Embryonic facial prominence (tissue), 1 donor: ENCODE measurements around the gene PRSS21.

Source experiments
- DNase-seq: peaks from one replicate; pipeline ENCODE4 v3.0.0-alpha.2; 2016; ENCODE audit errors: extremely low spot score

PRSS21 gene

DNA sequence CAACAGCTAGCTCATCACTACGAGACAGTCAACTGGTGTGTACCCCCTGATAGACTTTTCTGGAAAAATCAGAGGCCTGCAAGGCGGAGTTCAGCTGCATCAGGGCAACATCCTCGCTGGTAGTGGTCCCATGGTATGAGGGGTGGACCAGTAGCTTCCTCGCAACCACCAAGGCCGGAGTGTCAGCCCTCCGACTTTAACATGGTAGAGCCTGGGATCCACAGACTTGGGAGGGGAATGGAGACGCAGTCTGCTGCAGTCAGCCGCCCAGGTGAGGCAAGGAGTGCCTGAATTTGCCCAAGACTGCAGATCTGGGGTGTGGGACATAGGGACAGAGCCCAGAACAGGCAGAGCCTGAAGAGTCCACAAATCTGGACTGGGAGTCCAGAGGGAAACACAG is 26.5 kb downstream of the PRSS21 start:
- DNase-seq, result no peak

DNA sequence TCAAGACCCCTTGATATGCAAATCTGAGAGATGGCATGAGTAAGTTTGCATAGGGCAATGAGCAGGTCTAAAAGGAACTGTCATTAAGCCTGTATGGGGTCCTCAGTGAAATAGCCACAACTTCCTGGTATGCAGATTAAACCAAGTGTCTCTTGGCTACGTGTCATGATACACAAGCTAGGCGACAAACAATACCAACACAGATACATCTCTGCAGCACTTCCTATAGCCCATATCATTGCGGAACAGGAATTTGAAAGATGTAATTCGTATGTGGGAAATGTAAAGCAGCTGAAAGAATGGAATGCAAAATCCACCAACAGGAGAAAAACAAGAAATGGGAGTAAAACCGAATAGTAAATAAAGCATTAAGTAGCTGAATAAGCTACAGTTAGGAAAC is 28.1 kb downstream of the PRSS21 start:
- no peak for DNase-seq

DNA sequence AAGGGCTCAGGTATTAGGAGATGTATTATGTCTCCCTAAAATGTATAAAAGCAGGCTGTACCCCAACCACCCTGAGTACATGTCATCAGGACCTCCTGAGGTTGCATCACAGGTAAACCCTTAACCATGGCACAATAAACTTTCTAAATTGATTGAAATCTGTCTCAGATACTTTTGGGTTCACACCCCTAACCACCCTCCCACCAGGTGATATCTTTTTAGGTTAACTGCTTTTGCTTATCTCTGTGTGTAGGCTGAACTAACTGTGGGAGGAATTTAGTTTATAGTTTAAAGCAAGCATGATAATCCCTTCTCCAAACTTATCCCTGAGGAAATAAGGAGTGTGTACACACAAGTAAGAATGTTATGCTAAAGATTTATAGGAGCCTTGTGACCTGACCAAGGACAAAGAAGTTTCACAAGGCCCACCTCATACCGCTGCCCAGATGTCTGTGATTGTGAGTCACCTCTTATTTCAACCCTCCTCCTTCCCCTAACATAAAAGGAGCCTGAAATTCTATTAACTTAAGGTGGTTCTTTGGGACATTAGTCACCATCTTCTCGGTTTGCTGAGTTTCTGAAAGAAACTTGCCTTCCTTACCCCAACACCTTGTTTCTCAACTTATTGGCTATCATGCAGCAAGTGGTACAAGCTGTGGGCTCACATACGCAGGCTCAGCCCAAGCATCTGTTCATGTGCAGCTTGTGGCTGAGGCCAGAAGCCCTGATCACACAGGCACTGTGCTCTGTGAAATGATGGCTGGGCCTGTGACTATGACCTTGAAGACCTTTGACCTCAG is 29.7 kb downstream of the PRSS21 start:
- no peak for DNase-seq

DNA sequence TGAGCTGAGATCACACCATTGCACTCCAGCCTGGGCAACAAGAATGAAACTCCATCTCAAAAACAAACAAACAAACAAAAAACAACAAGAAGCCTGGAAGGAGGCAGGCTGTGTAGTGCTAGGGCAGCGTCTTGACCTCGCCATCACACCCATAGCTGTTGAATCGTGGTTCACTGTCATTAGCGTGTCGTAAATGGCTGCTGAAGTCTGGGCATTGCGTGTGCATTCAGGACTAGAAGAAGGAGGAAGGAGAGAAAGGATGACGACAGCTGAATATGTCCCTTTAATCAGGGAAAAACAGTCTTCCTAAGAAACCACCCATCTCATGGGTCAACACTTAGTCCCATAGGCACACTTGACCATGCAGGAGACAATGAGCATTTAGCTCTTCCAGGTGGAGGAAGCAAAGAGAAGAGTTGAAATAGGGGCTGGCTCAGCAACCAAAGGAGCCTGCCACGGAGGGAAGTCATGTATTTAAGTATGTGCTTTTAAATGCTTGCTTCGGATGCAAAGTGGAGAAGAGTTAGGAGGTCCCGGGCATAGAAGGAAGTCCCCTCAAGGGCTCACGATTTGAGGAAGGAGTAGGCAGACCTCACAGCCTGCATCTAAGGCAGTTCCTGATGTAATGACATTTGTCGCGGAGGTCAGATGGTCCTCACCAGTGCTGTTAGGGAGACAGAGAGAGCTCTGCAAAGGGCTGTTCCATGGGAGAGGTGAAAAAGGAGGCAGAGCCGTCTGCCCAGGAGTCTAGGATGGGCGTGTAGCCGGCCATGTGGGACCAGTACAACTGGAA is 32.1 kb downstream of the PRSS21 start:
- DNase-seq, result no peak

DNA sequence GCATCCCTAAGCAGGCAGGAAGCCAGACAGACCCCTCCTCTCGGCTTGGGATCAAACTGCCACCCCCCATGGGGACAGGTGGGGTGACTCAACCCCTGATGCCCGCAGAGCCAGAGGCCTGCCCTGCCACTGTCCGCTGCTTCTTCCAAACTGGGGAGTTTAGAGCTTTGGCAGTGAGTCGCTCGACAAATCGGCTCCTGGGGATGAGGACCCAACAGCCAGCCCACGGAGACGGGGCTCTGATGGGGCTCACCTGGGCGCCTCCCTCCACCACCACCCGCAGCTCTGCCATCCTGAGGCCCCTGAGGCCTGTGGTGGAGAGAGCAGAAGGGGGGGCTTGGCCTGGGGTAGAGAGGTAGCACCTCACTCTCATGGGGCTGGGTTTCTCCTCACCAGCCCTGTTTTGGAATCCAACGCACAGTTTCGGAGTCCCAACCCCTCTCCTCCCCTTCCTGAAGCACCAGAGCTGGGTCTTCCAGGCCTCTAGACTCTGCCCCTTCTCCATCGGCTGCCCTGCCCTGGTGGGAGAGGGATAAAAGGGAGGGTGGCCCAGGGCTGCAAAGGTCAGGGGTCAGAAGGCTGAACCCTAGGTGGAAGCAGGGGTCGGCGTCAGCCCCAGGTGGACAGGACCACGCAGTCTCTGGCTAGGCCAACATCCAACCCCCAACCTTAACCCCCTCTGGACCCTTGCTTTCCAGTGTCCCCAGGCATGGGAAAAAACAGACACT is 35.1 kb downstream of the PRSS21 start:
- no peak for DNase-seq

DNA sequence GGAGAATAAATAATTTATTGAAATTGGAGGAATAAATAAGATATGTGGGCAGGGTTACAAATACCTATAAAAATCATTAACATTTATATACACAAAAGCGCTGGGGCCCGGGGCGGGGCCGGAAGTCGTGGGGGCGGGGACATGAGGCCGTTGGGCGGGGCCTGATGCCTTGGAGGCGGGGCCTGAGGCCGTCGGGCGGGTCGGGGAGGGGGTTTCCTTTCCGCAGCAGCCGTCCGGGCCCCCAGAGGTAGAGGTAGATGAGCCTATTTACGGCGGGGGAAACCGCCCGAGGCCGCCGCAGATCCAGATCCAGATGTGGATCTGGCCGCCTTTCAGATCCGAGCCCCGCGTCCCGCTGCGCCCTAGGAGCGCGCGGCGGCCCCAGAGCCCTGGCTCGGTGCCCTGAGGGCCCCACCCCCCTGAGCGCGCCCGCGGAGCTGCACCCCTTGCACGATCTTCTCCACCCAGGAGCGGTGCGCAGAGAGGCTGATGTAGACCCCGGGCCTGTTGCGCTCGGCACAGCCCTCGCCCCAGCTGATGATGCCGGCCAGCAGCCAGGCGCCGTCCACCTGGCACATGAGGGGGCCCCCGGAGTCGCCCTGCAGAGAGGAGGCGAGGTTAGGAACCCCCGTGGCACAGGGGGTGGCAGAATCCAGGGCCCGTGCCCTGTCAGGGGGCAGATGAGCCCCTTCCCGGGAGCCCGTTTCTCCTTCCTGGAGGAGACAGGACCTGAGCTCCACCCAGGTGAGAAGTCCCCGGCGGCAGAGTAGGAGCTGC is 35.9 kb downstream of the PRSS21 start:
- DNase-seq, result no peak

DNA sequence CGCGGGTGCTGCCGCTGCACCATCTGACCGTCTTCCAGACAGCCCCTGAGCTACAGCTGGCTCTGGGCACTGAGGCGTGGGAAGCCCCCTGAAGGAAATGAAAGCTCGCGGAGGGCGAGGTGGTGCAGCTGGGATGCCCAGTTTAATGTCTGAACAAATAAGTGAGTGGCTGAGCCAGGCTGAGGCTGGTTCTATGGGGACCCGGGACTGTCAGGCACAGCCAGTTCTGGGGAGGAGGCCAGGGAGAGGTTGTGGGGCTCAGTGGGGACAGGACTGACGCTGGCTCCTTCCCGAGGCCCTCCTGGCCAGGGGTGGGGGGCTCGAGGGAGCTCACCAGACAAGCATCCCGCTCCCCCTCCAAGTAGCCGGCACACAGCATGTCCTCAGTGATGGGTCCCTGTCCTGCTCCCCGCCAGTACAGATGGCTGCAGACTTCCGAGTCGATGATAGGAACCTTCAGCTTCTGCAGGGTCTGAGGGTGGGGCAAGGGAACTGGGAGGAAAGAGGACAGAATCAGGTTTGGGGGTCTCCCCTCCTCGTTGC is 36.6 kb downstream of the PRSS21 start:
- no peak for DNase-seq

DNA sequence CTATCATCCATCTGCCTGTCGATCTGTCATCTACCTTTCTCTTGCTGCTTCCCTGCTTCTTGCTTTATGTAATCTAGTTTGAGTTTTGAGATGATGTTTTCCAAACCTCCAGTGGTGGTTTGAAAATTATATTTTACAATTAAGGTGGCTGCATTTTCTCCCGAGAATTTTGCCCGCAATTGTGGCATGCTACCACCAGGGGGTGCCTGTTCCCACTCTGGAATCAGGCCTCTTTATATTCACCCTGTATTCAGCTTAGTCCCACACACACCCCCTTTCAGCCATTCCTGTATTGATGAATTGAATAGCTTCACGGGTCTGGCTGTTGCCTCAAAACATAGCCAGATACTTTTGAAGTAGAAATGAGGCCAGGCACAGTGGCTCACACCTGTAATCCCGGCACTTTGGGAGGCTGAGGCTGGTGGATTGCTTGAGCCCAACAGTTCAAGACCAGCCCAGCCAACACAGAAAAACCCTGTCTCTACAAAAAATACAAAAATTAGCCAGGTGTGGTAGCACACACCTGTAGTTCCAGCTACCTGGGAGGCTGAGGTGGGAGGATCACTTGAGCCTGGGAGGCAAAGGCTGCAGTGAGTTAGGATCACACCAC is 37.8 kb downstream of the PRSS21 start:
- DNase-seq, result no peak

DNA sequence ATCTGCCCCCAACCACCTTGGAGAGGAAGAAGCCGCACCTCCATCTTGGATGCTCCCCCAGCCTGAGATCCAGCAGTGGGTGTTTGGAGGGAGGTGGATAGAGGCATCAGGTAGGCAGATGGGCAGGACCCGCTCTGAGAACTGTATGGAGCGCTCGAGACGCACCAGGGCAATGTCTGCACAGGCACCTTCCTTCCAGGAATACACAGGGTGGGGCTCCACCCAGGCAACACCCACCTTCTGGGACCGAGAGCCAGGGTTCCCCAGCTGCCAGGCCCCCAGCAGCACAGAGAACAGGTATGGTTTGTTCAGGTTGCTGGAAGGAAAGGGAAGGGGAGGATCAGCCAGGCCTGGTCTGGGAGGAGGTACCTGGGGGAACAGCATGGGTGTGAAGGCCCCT is 38.5 kb downstream of the PRSS21 start:
- no peak for DNase-seq

DNA sequence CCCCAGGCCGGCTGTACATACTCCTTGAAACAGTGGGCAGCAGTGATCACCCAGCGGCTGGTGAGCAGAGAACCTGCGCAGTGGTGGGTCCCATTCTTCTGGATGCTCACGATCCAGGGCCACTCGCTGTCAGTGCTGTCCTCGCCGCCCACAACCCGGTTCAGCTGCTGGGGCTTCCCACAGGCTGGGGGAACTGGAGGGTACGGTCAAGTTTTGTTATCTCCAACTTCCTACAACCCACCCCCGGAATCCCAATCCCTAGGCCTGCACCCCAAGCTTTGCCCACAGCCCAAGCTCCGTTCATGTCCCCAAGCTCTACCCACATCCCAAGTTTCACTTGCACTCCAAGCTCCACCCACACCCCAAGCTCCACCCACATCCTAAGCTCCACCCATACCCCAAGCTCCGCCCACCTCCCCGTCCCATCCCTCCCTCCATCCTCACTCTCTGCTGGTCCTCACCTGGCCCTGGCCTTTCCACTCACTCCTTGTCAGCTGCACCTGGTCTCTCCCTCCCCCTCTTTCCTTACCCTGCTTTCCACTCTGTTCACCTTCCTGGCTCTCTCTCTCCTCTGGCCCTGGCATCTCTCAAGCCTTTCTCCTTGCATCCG is 39.1 kb downstream of the PRSS21 start:
- no peak for DNase-seq

DNA sequence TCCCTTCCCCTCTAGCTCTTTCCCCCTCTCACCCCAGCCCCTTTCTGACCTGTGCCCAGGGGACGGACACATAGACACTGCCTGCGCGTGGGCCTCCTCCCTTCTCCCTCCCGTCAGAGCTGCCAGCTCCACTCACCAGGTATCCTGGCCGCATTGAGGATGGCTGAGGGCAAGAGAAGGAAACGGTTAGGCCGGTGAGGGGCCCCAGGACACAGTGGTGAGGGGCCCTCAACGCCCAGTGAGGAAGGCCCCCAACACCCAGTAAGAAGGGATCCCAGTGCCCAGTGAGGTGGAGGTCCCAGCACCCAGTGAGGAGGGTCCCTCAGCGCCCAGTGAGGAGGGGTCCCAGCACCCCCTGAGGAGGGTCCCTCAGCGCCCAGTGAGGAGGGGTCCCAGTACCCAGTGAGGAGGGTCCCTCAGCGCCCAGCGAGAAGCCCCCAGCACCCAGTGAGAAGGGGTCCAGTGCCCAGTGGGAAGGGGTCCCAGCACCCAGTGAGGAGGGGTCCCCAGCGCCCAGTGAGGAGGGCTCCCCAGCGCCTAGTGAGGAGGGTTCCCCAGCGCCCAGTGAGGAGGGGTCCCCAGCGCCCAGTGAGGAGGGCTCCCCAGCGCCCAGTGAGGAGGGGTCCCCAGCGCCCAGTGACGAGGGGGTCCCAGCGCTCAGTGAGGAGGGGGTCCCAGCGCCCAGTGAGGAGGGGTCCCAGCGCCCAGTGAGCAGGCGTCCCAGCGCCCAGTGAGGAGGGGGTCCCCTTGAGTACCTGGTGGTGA is 39.8 kb downstream of the PRSS21 start:
- DNase-seq, result no peak

DNA sequence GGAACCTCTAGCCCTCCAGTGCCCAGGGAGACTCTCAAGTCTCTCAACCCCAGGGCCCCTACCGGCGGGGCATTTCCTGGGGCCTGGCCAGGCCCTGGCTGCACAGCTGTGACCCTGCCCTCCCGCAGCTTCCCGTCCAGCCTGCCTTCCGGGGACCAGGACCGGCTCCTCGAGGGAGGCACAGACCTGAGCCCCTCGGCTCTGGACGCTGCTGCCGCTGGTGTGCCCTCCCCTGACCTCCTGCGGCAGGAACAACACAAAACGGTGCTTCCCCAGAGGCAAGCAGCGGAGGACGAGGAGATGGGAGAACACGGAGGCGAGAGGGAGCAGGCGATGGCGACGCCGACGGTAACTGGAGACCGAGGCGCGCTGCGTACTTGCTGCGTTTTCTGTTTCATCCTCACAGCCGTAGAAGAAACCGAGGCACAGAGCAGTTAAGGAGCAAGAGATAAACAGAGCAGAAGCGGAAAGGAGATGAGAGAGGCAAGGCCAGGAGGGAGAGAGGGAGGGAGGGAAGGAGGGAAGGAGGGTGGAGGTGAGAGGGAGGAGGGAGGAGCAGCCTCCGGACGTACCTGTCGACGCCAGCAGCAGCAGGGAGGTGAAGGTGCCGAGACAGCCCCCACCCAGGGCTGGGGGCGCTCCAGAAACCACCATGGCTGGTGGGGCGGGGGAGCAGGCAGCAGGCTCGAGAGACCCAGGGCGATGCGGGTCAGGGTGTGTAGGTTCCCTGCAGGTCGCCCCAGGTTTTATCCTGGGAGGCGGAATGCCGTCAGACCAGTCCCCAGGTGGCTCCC is 40.6 kb downstream of the PRSS21 start, which contains the start of gene PRSS22:
TSS of gene PRSS22 (minus strand) at position 720 of the 794 bp plus-strand sequence. CDS start at position 654, 66 bp downstream.
- no peak for DNase-seq

DNA sequence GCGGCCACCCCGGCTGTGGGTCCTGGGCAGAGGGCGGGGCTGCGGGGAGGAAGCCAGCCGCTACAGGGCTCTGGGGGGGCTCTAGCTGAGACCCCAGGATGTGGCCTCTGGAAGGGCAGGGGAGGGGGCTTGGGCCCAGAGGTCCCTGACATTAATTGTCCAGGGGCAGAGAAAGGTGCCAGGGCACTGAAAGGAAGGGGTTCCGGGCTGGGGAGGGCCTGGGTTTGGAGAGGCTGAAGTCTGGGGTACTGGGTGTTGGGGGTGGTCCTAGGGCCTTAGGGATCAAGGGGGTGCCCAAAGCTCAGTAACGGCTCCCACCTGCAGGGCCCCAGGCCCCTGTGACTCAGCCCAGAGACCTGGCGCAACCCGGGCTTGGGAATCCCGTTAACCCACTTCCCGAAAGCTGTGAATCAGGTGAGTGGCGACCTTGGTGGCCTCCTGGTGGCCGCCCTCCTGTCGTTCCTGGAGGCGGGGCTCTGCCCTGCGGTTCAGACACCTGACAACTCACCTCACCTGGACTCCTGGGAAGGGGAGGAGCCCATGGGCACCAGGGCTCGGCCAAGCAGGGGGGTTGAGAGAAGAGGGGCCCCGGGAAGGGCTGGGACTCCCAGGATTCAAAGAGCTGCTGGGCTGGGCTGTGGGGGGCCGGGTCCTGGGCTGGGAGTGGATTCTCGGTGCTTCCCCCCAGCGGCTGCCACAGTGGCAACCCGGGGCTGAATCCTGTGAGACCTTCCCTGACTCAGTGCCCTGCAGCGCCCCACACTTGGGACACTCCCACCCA is 41.4 kb downstream of the PRSS21 start:
- no peak for DNase-seq

DNA sequence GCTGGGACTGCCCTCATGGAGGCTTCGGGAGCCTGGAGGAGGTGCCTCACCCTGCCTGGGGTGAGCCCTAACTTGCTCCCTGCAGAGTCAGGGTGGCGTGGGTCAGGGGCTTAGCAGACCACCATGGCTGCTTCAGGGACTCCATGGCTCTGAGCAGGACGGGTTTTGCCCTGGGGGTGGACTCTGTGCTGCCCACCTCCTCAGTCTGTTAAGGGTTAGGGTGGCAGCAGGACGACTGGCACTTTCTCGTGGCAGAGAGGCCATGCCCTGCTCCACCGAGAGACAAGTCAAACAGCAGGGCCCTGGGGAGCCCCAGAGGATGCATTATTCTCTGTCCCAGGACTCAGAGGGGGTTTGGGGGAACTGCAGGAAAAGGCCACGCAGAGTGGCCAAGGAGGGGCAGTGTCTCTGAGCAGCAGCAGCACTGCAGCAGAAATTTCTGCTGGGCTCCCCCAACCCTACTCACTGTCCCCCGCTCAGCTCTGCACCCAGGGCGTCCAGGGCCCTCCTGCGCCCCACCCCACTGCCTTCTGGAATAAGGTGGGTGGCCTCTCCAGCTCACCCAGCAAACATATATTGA is 42.7 kb downstream of the PRSS21 start:
- DNase-seq, result no peak

DNA sequence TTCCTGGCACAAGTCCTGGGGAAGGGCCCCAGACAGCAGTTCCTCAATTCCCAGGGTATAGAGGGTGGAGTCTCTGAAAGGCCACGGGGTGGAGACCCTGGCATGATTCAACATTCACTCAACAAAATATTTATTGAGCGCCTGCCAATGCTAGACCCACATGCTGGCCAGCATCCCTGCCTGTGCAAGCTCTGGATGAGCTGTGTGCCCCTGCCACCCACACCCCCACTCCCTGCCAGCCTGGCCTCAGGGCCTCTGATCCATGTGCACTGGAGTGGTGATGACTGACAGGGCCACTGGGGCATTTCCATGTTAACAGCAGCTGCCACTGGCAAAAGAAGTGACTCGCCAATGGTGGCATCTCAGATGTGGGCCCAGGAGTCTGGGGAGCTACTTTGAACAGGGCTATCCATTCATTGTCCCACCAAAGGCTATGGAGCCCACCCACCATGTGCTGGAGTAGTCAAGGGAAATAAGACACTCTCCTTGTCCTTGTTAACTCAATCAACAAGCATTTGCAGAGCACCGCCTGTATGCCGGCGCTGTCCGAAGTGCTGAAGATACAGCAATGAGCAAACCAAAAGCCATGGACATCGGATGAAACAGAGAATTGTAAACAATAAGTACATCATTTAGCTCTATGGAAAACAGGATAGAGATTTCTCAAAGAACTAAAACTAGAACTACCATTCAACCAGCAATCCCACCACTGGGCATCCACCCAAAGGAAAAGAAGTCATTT is 44.0 kb downstream of the PRSS21 start:
- DNase-seq, result no peak

DNA sequence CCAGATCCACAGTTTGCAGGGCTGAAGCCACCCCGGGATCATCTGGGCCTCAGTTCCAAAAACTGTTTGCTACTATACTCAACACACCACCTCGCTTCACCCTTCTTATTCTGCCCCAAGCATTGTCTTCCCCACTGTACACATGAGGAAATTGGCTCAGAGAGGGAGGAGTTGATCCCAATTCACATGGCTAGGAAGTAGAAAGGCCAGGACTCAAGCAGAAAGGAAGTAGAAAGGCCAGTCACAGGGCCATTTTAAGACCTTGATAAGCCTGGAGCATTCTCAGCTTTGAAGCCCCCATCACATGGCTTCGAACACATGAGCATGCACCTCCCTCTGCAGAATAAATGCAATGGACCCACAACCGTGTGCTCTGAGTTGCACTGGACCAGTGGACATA is 48.6 kb downstream of the PRSS21 start:
- DNase-seq, result no peak

DNA sequence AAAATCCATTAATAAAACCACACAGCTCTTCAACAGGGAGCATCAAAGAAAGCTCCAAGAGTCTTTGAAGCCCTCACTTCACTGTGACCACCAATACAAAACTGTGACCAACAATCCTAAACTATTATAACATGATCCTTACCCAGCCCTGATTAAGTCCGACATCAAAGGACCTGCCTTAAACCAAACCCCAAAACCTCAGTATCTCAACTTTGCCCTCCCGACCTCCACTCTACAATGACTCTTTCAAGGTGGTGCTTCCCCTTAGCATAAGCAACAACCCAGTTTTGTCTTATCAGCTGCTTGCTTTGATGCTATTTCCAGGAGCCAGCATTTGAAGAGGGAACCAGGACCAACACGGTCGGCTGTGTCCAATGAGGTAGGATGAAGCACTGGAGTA is 49.4 kb downstream of the PRSS21 start:
- no peak for DNase-seq
